Stimulated activated naive CD8-positive, alpha-beta T cell treated with anti-CD3 and anti-CD28 coated beads, Interleukin-15, amount 100 ng/mL, for 72 hours (primary cell): ENCODE data around the gene CA9.
A peak's percentile ranks its signal among the peaks of the same experiment; 100 is the strongest.

Experiments used
- ATAC-seq: fragments of 150-1000 bp; cut with Tn5 transposase; 2 replicates; pipeline ENCODE4 v1.10.0; 2021; ENCODE audit warnings: mild to moderate bottlenecking, moderate library complexity
- DNase-seq, 2 donors: peaks; one replicate each; pipeline ENCODE4 v3.0.0; 2021 to 2022
- H3K27ac Mint-ChIP-seq, 2 donors: one replicate each; pipeline ENCODE4 v1.8.0; 2022; ENCODE audit warnings: mild to moderate bottlenecking in 2 of 2, mixed read lengths in 2 of 2, moderate library complexity in 2 of 2
- H3K27me3 Mint-ChIP-seq: one replicate; pipeline ENCODE4 v1.8.0; 2022; ENCODE audit warnings: mixed read lengths
- H3K4me1 Mint-ChIP-seq: one replicate; pipeline ENCODE4 v1.8.0; 2022; ENCODE audit warnings: mild to moderate bottlenecking, mixed read lengths
- H3K4me3 Mint-ChIP-seq, 2 donors: one replicate each; pipeline ENCODE4 v1.8.0; 2022; ENCODE audit warnings: mild to moderate bottlenecking in 2 of 2, mixed read lengths in 2 of 2, moderate library complexity in 1 of 2
- H3K9me3 Mint-ChIP-seq, 2 donors: one replicate each; pipeline ENCODE4 v1.8.0; 2022; ENCODE audit warnings: mixed read lengths in 2 of 2

CA9 gene

DNA sequence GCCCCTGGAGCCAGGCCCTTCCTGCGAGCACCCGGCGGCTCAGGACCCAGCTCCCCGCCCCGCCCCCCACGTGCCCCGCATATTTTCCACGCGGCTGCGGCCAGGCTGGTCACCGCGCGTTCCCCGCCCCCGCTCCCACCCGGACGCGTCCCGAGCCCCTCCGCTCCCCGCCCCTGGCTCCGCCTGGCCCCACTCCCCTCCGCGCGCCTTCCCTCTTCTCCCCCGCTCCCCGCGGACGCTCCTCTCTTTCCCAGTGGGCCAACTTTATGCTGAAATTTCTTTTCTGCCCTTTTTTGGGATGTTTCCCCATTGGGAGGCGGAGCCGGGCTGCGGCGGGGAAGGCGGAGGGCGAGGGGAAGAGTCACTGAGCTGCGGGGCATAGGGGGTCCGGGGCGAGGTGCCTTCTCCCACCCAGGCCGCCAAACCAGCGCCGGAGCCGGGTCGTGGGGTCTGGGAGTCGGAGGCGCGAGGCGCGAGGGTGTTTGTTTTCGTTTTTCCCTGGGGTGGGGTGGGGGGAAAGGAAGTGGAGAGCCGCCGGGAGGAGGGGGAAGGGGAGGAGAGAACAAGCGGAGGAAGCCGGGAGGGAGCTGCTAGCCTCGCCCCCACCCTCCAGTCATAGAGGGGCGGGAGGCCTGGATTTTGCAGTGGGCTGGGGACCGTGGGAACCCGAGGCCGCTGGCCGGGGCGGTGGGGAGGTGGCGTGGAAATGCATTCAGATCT, 17.0 kb downstream of the CA9 start:
- Mint-ChIP-seq H3K27ac (peak overlapping the region; percentile 74 to 78), H3K9me3 (no peaks in the 10 kb centered on the region), H3K4me1 (peaks cover 45% of the 10 kb centered on the region), H3K4me3 (peak overlapping the region; percentile 87 to 88), H3K27me3 (no peaks in the 10 kb centered on the region)
- DNase-seq (no peak), ATAC-seq (peak; percentile 19)

- Mint-ChIP-seq H3K4me3 (peak overlapping the region; percentile 87 to 88), H3K27ac (peak overlapping the region; percentile 46 to 76), H3K9me3 (no peaks in the 10 kb centered on the region), H3K27me3 (no peaks in the 10 kb centered on the region), H3K4me1 (peaks cover 45% of the 10 kb centered on the region)
- DNase-seq (no peak), ATAC-seq (no peak)
Measured at GRCh38 chr9:35691334-35691650, 17.6 kb downstream of the CA9 start.

DNA sequence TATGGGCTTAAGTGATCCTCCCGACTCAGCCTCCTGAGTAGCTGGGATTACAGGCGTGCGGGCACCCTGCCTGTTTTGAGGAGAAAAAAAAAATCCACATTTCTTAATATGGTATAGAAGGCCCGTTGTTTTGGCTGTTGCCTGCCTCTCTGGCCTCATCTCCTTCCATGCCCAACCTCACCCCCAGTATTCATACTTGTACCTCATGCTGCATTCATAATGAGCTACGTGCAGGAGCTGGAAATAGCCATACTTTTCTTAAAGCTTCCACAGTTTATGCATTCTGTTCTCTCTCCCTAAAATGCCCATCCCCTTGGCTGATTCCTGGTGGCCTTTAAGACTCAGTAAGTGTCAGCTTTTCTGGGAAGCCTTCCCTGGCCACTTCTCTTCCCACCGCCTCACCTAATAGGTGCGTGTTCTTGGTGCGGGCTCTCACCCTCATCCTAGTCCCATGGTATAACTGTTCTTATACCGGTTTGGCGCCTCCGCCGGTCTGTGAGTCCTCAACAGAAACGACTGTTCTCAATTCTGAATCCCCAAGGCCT, 18.1 kb downstream of the CA9 start:
- H3K27ac Mint-ChIP-seq: no peak overlapping the region
- no peak for ATAC-seq
- peaks cover 50% of the 10 kb centered on the region for H3K4me1 Mint-ChIP-seq
- H3K9me3 Mint-ChIP-seq: no peaks in the 10 kb centered on the region
- DNase-seq: no peak
- no peaks in the 10 kb centered on the region for H3K27me3 Mint-ChIP-seq
- peak overlapping the region in 1 of 2 donors; percentile 87 for H3K4me3 Mint-ChIP-seq

DNA sequence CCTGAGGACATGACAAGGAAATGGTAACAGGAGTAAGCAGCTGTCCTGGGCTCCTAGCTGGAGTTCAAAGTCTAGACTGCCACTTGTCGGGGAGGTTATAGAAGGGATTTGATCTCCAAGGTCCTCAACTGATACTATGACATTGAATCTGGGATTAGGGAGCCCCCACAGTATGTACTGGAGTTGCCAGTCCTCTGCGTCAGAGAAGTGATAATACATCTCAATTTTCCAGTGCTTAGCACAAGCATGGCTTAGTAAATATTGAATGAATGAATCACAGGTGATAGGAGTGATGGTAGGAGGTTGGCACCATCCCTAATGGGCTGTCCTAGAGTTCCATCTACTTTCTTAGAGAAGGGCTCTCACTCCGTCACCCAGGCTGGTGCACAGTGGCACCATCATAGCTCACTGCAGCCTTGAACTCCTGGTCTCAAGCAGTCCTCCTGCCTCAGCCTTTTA, 22.2 kb downstream of the CA9 start:
- ATAC-seq (no peak), DNase-seq (no peak)
- Mint-ChIP-seq H3K27me3 (no peaks in the 10 kb centered on the region), H3K4me3 (no peak overlapping the region), H3K9me3 (no peaks in the 10 kb centered on the region), H3K4me1 (peaks cover 19% of the 10 kb centered on the region), H3K27ac (no peak overlapping the region)

DNA sequence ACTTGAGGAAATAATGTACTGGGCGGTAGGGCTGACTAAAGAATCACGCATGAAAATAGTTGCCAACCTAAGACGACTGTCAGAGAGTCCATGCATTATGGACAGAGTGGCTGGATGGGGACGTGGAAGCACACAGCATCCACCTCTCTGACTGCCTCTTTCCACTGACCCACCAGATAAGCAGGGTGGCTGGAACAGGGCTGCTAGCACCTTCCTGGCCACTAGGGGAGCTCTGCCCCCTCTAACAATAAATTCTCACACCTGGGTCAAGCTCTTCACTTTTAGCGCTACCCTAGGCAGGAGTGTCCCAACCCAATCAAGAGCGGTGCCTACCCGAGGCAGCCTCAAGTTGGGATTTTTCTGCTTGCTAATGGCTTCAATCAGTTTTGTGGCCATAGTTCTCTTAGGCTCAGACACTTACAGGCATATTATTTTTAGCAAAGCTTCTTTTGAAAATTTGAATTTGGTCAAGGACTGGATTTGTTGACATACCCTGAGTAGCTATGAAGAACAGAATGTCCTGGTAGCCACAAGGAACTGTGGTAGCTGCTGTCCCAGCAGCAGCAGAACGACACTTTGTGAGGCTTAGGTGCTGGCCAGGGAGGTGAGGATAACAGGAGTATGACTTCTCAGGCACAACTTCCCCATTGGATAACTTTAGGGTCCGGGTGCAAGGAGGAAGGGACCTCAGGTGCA, 22.9 kb downstream of the CA9 start:
- H3K9me3 Mint-ChIP-seq: no peaks in the 10 kb centered on the region
- H3K4me3 Mint-ChIP-seq: no peak overlapping the region
- ATAC-seq (peak; percentile 83), DNase-seq (peak; percentile 49 to 51)
- H3K27ac Mint-ChIP-seq: no peak overlapping the region
- peaks cover 12% of the 10 kb centered on the region for H3K4me1 Mint-ChIP-seq
- no peaks in the 10 kb centered on the region for H3K27me3 Mint-ChIP-seq

DNA sequence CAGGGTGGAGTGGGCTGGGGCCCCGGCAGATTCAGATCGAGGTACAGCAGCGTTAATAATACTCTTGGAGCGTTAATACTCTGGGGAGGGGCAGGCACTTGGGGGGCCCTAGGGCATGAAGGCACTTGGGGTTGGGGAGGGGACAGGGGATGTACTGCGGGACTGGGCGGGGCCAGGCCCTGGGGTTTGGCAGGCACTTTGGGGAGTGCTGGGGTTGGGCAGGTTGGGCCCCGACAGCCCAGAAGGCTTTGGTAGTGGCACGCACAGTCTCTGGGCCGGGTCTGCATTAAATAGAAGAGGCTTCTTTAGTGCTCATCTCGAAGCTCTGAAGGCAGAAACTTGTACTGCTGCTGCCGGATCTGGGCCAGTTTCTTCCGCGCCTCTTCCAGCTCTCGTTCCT, 23.8 kb downstream of the CA9 start:
- H3K27me3 Mint-ChIP-seq: no peaks in the 10 kb centered on the region
- peaks cover 7% of the 10 kb centered on the region for H3K4me1 Mint-ChIP-seq
- H3K4me3 Mint-ChIP-seq: no peak overlapping the region
- no peak for DNase-seq
- peak overlapping the region; percentile 5 to 12 for H3K27ac Mint-ChIP-seq
- ATAC-seq: no peak
- no peaks in the 10 kb centered on the region for H3K9me3 Mint-ChIP-seq

DNA sequence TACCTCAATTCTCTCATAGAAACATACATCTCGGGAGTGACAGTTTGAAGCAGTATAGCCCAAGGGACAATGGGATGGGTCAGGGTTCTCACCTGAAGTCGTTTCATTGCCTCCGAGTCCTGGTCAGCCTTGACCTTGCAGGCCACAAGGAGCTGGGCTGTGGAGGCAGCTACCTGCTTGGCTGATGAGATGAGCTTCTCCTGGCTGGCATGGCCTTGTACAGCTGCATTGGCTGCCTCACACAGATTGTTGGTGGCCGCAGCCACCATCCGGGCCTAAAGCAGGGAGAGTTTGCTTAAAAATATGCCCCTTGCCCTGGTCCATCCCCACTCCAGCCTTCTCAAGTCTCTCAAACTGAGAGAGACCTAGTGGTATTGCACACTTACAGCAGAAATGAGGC, 24.5 kb downstream of the CA9 start:
- H3K27me3 Mint-ChIP-seq: no peaks in the 10 kb centered on the region
- H3K4me1 Mint-ChIP-seq: peaks cover 7% of the 10 kb centered on the region
- ATAC-seq (no peak), DNase-seq (no peak)
- no peak overlapping the region for H3K27ac Mint-ChIP-seq
- H3K4me3 Mint-ChIP-seq: no peak overlapping the region
- H3K9me3 Mint-ChIP-seq: no peaks in the 10 kb centered on the region

DNA sequence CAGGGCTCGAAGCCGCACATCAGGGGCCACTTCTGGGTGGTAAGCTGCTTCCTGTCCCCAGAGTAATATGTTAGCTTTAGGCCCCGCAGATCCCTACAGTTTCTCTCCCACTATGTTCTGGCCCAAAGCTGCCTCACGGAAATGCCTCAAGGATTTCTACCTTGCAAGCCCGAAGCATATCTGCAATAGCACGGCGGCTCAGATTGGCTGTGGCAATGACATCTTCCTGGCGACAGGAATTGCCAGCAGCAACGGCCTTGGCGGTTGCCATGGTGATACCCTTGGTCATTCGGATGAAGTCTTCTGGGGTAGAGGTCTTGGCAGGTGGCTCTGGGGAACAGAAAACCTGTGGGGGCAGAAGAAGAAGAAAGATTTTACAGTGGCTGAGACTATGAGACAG, 26.3 kb downstream of the CA9 start:
- ATAC-seq (no peak), DNase-seq (no peak)
- Mint-ChIP-seq H3K4me3 (no peak overlapping the region), H3K4me1 (peaks cover 7% of the 10 kb centered on the region), H3K27ac (no peak overlapping the region), H3K27me3 (no peaks in the 10 kb centered on the region), H3K9me3 (no peaks in the 10 kb centered on the region)

DNA sequence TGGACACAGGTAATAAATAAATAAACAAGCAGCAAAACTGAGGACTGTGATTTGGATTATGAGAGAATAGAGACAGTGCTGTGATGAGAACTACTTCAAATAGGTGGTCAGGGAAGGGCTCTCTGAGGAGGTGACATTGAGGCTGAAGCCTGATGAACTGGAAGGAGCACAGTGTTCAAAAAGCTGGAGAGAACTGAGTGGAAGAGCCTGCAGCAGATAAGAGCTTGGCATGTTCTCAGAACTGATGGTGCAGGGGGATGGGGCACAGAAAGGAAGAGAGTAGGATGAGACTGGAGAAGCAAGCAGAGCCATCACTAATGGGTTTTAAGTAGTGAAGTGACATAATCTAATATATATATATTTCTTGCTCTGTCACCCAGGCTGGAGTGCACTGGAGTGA, 27.2 kb downstream of the CA9 start:
- Mint-ChIP-seq H3K4me3 (no peak overlapping the region), H3K4me1 (peaks cover 7% of the 10 kb centered on the region), H3K27ac (no peak overlapping the region), H3K9me3 (no peaks in the 10 kb centered on the region), H3K27me3 (no peaks in the 10 kb centered on the region)
- ATAC-seq (no peak), DNase-seq (no peak)

DNA sequence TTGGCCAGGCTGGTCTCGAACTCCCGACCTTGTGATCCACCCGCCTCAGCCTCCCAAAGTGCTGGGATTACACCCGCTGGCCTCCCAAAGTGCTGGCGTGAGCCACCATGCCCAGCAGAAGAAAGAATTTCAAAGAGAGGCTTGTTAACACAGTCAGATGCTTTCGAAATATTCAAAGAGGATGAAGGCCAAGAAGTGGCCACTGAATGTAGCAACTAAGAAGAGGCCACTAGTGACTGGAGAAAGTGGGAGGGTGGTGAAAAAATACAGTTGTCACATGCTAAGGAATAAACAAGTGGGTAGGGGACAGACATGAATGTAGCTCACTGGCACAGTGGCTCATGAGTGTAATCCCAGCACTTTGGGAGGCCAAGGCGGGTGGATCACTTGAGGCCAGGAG, 29.0 kb downstream of the CA9 start:
- ATAC-seq (no peak), DNase-seq (no peak)
- Mint-ChIP-seq H3K27ac (no peak overlapping the region), H3K4me3 (no peak overlapping the region), H3K9me3 (no peaks in the 10 kb centered on the region), H3K27me3 (no peaks in the 10 kb centered on the region), H3K4me1 (no peaks in the 10 kb centered on the region)

DNA sequence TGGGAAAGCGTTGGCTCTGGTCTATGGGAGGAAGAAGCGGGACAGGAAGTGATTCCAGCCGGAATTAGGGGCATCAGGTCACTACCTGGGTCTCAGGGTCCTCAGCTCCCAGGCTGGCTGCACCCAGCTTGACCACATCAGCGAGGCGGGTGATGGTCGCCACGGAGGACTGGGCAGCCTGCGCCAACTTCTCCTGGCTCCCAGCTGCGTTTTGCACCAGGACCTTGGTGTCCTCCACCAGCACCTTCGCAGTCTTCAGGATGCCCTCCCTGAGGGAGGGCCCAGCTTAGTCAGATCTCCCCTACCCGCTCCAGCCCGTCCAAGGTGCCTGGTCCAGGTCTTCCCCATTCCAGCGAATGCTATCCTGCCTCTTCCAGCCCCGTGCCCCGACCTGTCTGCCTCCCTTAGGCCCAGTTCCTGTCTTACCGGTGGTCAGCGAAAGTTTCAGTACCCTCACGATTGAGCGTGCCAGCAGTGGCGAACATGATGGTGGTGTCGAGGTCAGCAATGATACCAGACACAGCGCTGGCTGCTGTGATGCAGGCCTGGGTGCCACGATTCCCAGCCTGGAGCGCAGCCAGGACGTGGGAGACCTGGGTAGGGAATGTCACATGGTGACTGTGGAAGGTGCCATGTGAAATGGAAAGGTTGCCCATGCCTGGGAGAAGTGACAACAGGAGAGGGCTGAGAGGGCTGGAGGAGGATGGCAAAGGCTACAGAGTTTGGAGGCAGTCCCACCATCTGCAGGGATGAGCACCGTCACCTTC, 30.4 kb downstream of the CA9 start:
- Mint-ChIP-seq H3K4me3 (no peak overlapping the region), H3K27ac (no peak overlapping the region), H3K9me3 (no peaks in the 10 kb centered on the region), H3K4me1 (no peaks in the 10 kb centered on the region), H3K27me3 (no peaks in the 10 kb centered on the region)
- ATAC-seq (no peak), DNase-seq (no peak)

DNA sequence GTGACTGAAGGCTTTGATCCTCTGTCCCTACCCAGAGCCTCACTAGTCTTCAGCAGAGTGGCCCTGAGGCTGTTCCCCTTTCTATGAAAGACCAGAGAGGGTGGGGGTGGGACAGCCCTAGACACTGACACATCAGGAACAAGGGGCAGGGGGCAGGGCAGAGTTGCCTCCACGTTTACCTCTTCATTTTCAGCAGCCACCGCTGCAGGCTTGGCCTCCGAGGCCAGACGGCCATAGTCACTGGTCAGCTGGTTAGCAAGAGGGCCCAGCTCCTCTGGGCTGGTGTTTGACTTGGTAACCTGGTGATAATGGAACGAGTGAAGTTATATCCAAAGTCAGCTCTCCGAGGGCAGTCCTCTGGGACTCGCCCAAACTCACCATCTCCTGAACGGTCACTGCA, 31.6 kb downstream of the CA9 start:
- no peaks in the 10 kb centered on the region for H3K4me1 Mint-ChIP-seq
- DNase-seq (no peak), ATAC-seq (no peak)
- H3K9me3 Mint-ChIP-seq: no peaks in the 10 kb centered on the region
- H3K4me3 Mint-ChIP-seq: no peak overlapping the region
- H3K27ac Mint-ChIP-seq: no peak overlapping the region
- H3K27me3 Mint-ChIP-seq: no peaks in the 10 kb centered on the region

DNA sequence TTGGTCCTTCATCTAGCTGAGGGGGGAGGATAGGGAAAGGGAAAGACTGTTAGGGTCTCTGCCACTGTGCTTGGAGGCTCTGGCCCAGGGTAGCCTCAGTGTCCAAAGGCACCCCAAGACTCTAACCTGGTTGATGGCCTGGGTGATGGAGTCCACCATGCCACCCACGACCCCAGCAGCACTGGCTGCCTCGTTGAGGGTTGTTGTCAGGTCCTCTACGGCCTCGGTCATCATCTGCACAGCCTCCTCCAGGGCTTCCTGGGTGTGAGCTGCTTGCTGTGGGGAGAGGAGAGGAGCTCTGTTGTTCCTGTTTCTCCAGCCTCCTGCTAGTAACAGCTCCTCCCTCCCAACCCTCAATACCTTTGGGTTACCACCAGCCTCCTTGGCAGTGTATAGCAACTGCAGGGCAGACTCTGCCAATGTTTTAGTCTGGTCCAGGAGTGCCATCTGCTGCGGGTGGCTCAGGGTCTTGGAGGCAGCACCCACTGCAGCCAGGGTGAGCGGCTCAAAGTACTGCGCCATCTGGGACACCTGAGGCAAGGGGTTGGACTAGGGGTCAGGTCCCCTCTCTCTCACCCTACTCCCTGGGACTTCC, 32.2 kb downstream of the CA9 start:
- H3K4me3 Mint-ChIP-seq: no peak overlapping the region

GRCh38 chr9:35706951-35707350, 33.2 kb downstream of the CA9 start:
- H3K27ac Mint-ChIP-seq: peak overlapping the region in 1 of 2 donors; percentile 14
- DNase-seq: no peak
- no peaks in the 10 kb centered on the region for H3K4me1 Mint-ChIP-seq
- H3K27me3 Mint-ChIP-seq: no peaks in the 10 kb centered on the region
- no peak overlapping the region for H3K4me3 Mint-ChIP-seq
- H3K9me3 Mint-ChIP-seq: no peaks in the 10 kb centered on the region
- ATAC-seq: no peak

More for the DNA sequence above, 32.2 kb downstream of the CA9 start:
- Mint-ChIP-seq H3K4me1 (no peaks in the 10 kb centered on the region), H3K9me3 (no peaks in the 10 kb centered on the region), H3K27me3 (no peaks in the 10 kb centered on the region), H3K27ac (no peak overlapping the region)
- ATAC-seq (no peak), DNase-seq (no peak)

DNA sequence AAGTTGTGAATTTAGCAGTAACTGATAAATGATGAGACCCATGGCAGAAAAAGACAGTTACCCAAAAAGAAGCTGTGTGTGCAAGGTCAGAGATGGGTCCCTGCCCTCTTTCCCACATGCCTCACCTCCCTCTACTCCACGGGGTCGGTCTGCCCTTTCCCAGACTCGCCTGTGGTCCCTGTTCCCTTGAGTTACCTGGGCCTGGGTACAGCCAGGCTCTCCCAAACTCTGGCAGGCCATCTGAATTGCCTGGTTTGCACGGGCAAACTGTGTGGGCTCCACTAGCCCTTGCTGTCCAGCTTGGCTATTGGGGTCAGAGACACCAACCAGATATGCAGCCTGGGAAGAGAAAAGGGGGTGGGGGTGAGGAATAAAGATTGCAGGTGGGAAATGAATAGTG, 34.4 kb downstream of the CA9 start:
- no peak overlapping the region for H3K4me3 Mint-ChIP-seq
- H3K27ac Mint-ChIP-seq: no peak overlapping the region

More for the DNA sequence above, 34.4 kb downstream of the CA9 start:
- no peak for DNase-seq
- no peaks in the 10 kb centered on the region for H3K9me3 Mint-ChIP-seq
- no peaks in the 10 kb centered on the region for H3K4me1 Mint-ChIP-seq
- no peaks in the 10 kb centered on the region for H3K27me3 Mint-ChIP-seq
- ATAC-seq: no peak
